SH-SY5Y (cell line): ENCODE measurements around the gene SPAG17.

Source experiments
- GATA2 ChIP-seq: IDR thresholded peaks from 2 replicates; pipeline ENCODE4 v1.6.1; 2011; ENCODE audit warnings: mild to moderate bottlenecking, low read depth, low read length
- GATA3 ChIP-seq: IDR thresholded peaks from 2 replicates; pipeline ENCODE4 v1.6.1; 2011; ENCODE audit warnings: low read depth, mild to moderate bottlenecking, low read length, moderate library complexity

DNA sequence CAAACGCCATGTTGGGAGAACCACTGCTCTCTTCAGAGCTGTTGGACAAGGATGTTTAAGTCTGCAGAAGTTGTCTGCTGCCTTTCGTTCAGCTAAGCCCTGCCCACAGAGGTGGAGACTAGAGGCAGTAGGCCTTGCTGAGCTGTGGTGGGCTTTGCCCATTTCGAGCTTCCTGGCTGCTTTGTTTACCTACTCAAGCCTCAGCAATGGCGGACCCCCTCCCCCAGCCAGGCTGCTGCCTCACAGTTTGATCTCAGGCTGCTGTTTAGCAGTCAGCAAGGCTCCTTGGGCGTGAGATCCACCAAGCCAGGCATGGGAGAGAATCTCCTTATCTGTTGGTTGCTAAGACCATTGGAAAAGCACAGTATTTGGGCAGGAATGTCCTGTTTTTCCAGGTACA lies 180.7 kb downstream of the SPAG17 start:
- no peak for TF ChIP-seq GATA3
- no peak for TF ChIP-seq GATA2
